HT1080 (cell line): ENCODE measurements around the gene CCDC32. TPM values are rescaled to one million over a fixed set of nuclear protein-coding genes. Genes with fewer than 3 reads are reported as not detected.
"Not testable (repeated sequence)": the region's sequence is repeated elsewhere in the genome, so short reads cannot be mapped to it uniquely, and the experiment has no call there.

Experiments
- DNase-seq: peaks from one replicate; pipeline ENCODE4 v3.0.0-alpha.2; 2015; ENCODE audit warnings: low read depth
- polyA plus RNA-seq, 2 experiments: library from polyadenylated mRNA; depleted of rRNA; stranded (reverse); fragments of >200 nt; gene quantifications; 2 replicates each; pipeline ENCODE4 v1.2.3, GENCODE V29; 2015
- total RNA-seq: library from RNA; depleted of rRNA; stranded (reverse); fragments of >200 nt; shearing (Covaris generic); gene quantifications from 2 replicates; pipeline ENCODE4 v1.2.3, GENCODE V29; 2014; rRNA removed

CCDC32 gene
- 7.8 and 19.5 TPM in 2 replicates for total RNA-seq
- 22.2 and 32.3 TPM in 2 replicates for polyA plus RNA-seq (2015; cell fraction: cytosol; rRNA removed)
- 22.9 and 28.6 TPM in 2 replicates for polyA plus RNA-seq (2015; cell fraction: nucleus; rRNA removed)

DNA sequence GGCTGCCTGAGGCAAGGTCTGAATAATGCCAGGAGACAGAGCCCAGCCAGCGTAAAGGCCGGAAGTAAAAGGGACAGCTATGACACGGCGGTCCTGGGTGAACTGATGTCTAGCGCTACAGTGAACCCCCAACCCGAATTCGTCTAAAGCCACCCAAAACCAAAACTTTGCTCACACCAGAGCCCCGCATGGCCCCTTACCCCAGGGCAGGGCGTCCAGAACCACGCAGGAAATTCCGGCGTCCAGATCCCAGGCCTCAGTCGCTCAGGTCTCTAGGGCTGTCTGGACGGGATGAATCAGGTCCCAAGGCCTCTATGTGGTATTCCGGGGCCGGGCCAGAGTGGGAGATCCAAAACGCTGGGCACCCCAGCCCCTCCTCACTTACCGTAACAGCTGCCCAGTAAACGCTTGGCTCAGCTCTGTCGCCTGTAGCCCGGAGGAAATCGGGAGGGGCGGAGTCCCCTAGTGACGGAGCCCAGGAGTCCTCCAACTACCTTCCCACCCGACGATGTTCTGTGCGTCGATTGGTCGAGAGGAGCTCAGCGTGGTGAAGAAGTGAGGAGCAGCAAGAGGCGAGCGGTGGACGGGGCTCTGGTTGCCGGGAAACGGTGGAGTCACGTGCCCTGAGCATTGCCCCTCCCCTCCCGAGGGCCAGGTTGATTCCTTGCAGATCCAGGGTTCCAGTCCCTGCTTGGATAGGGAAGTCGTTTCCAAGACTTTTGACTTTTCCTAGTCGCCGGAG lies at the start of gene CCDC32:
Gene CCDC32 (minus strand): TSS at position 452 of the 742 bp plus-strand sequence. CDS start 2,027 bp downstream, outside the sequence.
- DNase-seq, result peak; percentile 99

GRCh38 chr15:40613080-40613479 lies 48.2 kb upstream of the CCDC32 start:
- DNase-seq, result no peak

- DNase-seq, result no peak
Measured at GRCh38 chr15:40603935-40604334, 39.1 kb upstream of the CCDC32 start.

DNA sequence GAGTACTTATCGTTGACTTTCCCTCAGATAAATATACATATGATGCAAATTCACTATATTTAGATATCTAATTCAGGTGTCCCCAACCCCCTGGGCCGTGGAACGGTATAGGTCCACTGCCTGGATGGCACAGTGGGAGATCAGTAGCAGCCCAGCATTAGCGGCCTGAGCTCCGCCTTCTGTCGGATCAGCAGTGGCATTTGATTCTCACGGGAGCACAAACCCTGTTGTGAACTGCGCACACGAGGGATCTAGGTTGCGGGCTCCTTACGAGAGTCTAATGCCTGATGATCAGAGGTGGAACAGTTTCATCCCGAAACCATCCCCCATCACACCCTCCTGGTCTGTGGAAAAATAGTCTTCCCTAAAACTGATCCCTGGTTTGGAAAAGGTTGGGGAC lies 36.1 kb upstream of the CCDC32 start:
- no peak for DNase-seq

DNA sequence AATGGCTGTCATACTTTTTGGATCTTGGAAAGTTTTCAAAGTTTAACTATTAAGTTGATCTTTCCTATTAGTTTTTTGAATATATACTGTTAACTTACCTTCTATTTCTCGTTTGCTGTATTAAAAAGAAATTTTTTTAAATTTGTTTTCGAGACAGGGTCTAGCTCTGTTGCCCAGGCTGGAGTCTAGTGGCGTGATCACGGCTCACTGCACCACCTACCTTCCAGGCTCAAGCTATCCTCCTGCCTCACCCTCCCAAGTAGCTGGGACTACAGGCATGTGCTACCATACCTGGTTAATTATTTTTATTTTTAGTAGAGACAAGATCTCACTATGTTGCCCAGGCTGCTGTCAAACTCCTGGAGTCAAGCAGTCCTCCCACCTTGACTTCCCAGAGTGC lies 33.8 kb upstream of the CCDC32 start:
- no peak for DNase-seq

DNA sequence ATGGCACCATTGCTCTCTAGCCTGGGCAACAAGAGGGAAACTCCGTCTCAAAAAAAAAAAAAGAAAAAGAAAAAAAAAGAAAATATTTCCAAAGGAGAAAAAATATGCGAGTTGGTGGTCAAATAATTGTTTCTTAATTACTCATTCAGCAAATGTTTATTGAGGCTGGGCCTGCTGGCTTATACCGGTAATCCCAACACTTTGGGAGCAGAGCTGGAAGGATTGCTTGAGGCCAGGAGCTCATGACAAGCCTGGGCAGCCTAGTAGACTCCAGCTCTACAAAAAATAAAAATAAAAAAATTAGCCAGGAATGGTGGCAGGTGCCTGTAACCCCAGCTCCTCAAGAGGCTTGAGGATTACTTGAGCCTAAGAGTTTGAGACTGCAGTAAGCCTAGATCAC lies 33.3 kb upstream of the CCDC32 start:
- no peak for DNase-seq

DNA sequence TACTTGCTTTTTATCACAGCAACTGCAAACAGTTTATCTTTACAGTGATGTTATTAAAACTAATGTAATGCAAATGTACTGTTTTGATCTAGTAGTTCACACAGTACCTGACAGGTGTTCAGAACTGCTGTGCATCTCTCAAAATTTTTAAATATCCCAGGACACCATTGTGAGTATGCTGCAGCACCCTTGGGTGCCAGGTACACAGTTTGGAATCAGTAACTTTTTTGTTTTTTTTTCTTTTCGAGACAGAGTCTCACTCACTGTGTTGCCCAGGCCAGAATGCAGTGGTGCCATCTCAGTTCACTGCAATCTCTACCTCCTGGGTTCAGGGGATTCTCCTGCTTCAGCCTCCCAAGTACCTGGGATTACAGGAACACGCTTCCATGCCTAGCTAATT lies 32.2 kb upstream of the CCDC32 start:
- DNase-seq, result no peak

DNA sequence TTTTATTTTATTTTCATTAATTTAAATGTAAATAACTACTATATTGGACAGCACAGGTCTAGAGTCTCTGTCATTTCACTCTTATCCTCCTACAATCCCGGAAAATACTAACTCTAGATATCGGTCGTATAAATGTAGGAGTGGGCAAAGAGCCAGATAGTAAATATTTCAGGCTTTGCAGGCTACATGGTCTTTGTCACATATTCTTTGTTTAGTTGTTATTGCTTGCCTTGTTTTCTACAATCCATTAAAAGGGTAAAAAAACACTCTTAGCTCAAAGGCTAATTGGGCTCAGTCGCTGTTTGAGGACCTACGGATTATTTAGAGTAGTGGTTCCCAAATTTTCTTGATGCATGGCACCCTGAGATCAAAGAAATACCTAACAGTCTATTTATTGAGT lies 30.9 kb upstream of the CCDC32 start:
- DNase-seq, result no peak

- DNase-seq, result no peak
Measured at GRCh38 chr15:40595219-40595618, 30.4 kb upstream of the CCDC32 start.

DNA sequence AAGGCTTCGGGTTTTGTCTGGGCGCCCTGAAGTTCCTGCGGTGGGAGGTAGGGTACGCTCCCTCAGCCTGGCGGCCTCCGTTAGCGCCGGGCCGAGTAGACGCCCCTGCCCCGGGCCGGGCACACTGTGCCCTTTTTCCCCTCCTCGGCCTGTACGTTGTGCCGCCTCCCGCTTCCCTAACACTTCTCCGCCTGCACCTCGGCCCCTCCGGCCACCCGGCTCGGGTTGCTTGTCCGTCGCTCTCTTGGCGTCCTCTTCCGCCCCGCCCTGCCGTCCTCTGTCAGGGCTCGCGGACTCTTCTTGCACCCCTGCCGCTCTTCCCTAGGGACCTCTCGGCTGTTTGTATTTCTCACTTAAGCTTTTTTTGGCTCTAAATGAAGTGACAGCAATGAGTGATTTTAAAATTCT lies 29.6 kb upstream of the CCDC32 start:
- DNase-seq, result no peak

- peak; percentile 94 for DNase-seq
Measured at GRCh38 chr15:40593588-40594428, 29.0 kb upstream of the CCDC32 start, which contains the start of gene KNL1. KNL1 (plus strand) TSS chr15:40594249; CDS start chr15:40602932, 8,683 bp downstream.

GRCh38 chr15:40593165-40593564 lies 28.3 kb upstream of the CCDC32 start:
- no peak for DNase-seq

DNA sequence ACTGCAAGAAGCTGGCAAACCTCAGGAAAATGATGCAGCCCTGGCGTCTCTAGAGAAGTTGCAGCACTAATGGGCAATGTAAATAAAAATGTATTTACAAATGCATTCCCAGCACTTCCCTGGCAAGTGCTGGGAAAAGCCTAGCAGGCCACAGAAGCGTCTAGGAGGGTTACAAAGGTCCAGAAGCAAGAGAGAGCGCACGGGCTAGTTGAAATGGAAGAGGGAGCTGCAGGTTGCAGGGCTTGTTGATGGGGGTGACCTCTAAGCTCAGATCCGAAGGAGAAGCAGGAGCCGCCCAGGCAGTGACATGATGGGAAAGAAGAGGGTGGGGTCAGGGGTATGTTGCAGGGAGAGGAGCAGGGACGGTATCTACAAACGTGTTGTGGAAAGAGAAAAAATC lies 26.5 kb upstream of the CCDC32 start:
- no peak for DNase-seq

GRCh38 chr15:40590667-40591050 lies 25.8 kb upstream of the CCDC32 start:
- DNase-seq, result no peak

DNA sequence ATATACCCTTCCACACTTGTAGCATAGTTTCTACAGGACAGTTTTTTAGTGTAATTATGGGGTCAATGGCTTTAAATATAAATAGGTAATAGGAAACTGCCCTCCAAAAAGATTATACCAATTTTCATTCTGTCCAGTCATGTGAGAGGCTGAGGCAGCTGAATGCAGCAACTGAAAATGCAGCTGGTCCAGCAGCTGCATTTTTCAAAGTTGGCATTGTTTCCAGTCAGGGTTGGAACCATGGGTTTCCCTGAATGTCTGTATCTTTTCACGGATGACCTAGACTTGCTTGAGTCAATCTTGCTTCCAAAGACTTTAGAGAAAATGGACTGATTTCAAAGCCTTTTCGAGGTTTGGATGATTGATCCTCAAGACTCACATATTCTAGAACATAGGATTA lies 19.3 kb upstream of the CCDC32 start:
- DNase-seq, result no peak

- peak; percentile 53 for DNase-seq
Measured at GRCh38 chr15:40582726-40583246, 17.9 kb upstream of the CCDC32 start.

DNA sequence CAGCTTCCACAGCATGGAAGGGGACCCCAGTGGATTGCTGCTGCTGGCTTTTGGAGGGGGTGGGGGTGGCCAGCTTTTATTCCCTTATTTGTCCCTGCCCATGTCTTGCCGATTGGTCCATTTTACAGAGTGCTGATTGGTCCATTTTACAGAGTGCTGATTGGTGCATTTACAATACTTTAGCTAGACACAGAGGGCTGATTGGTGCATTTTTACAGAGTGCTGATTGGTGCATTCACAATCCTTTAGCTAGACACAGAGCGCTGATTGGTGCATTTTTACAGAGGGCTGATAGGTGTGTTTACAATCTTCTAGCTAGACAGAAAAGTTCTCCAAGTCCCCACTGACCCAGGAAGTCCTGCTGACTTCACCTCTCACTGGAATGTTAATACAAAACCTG lies 17.0 kb upstream of the CCDC32 start:
- not testable (repeated sequence) for DNase-seq

DNA sequence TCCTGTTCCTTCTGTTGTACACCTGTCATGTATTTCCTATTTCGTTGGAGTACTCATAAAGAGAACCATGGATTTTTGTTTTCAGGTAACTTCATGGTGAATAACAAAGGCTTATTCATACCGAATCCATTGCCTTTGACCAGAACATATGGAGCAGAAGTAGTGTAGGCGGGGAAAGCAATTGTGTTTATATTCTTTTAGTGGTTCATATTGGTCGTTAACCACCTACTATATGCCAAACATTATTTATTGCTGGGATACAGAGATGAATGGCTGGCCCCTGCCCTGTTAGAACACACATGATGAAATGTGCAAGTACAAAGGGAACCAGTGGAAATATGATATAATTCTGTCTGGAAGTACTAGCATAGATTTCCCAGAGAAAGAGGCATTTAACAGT lies 14.1 kb upstream of the CCDC32 start:
- DNase-seq, result no peak

- not testable (repeated sequence) for DNase-seq
Measured at GRCh38 chr15:40576914-40577313, 12.1 kb upstream of the CCDC32 start.

GRCh38 chr15:40575113-40575512 lies 10.3 kb upstream of the CCDC32 start:
- DNase-seq, result no peak

DNA sequence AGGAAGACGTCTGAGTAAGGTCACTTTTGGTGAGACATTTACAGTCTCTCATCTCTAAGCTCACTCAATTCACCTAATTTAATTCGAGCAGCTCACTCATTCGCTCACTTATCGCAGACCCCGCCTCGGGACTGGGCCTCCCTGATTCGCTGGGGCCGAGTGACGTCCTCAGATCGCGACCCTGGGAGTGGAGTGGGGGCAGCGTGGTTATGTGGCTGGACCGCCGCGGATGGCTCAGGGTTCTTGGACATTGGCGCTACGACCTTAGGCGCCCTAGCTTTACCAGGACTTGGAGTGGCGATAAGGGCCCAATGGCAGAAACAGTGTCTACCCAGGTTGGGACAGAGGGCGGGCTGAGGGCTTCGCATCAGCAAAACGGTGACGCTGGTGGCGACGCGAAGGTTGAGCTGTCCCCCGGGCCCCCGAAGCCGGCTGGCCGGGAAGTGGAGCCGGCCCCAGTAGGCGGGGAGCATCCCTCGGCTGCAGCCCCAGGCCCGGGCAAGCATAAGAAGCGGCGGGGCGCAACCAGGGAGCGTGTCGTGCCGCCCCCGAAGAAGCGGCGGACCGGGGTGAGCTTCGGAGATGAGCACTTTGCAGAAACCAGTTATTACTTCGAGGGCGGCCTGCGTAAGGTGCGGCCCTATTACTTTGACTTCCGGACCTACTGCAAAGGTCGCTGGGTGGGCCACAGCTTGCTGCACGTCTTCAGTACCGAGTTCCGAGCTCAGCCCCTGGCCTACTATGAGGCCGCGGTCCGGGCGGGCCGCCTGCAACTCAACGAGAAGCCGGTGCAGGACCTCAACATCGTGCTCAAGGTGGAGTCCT lies 4.5 kb upstream of the CCDC32 start, which contains the start of gene RPUSD2:
Gene RPUSD2 (plus strand): TSS at position 171 of the 825 bp plus-strand sequence. CDS start 39 bp downstream, at position 210.
- peak; percentile 85 for DNase-seq
